Small intestine (tissue), 7 donors: Measurements from ENCODE around the gene TTC7B. TPM values are rescaled to one million over a fixed set of nuclear protein-coding genes. Genes with fewer than 3 reads are reported as not detected.

ENCODE experiments used
- DNase-seq, 2 donors: peaks; one replicate each; pipeline versions ENCODE4 v3.0.0 to v3.0.0-alpha.2; 2013
- FAIRE-seq: peaks from 2 replicates; lab custom pipeline; 2012; peaks lifted over from hg19 to GRCh38; lab: Jason Lieb, UNC
- H3K27ac ChIP-seq, 3 donors: one replicate each; pipeline ENCODE4 v1.5.1; 2013; ENCODE audit warnings: low read length in 2 of 3, mild to moderate bottlenecking in 2 of 3, control low read depth in 1 of 3, inconsistent platforms in 1 of 3, low read depth in 1 of 3, moderate library complexity in 1 of 3
- H3K27me3 ChIP-seq, 3 donors: one replicate each; pipeline ENCODE4 v1.6.1; 2013; ENCODE audit warnings: low read length in 3 of 3, inconsistent platforms in 1 of 3; ENCODE audit not compliant: control insufficient read depth in 3 of 3, insufficient read depth in 3 of 3
- H3K36me3 ChIP-seq, 3 donors: one replicate each; pipeline ENCODE4 v1.6.1; 2013; ENCODE audit warnings: low read length in 3 of 3, inconsistent platforms in 1 of 3, low read depth in 1 of 3, mild to moderate bottlenecking in 1 of 3, moderate library complexity in 1 of 3; ENCODE audit not compliant: control insufficient read depth in 3 of 3, insufficient read depth in 2 of 3
- H3K4me1 ChIP-seq, 3 donors: one replicate each; pipeline ENCODE4 v1.6.1; 2013; ENCODE audit warnings: low read length in 2 of 3, inconsistent platforms in 1 of 3, low read depth in 1 of 3, mild to moderate bottlenecking in 1 of 3, moderate library complexity in 1 of 3; ENCODE audit not compliant: control insufficient read depth in 3 of 3, insufficient read depth in 2 of 3
- H3K4me3 ChIP-seq, 3 donors: one replicate each; pipeline ENCODE4 v1.5.1; 2013; ENCODE audit warnings: low read length in 3 of 3, control low read depth in 1 of 3, inconsistent platforms in 1 of 3, low read depth in 1 of 3, mild to moderate bottlenecking in 1 of 3, moderate library complexity in 1 of 3
- H3K9me3 ChIP-seq, 2 donors: one replicate each; pipeline ENCODE4 v1.6.1; 2013; ENCODE audit warnings: low read depth in 1 of 2, low read length in 1 of 2; ENCODE audit not compliant: control insufficient read depth in 2 of 2, insufficient read depth in 1 of 2
- WGBS, 3 donors: extraction: QIAGEN DNeasy Blood & Tissue Kit; methylation state at CpG; one replicate each; pipeline ENCODE4 v1.1.7; 2013; 5-methylcytosine and 5-hydroxymethylcytosine counted together
- polyA plus RNA-seq, 4 donors: library from polyadenylated mRNA; stranded (reverse) in 3 of 4; unstranded in 1 of 4; fragments of 200-250 nt in 3 of 4; fragments of 120-200 nt in 1 of 4; gene quantifications; one replicate each; pipeline versions ENCODE4 v1.2.1 to v1.2.3, GENCODE V29; 2013
- donor health status: healthy with polysubstance abuse.
- donor health status: control.
- donor health status: control.
- donor health status: Bipolar disorder and iron deficiency.
- donor health status: healthy.

Gene TTC7B
- polyA plus RNA-seq, 4 donors, result 2.9 to 8.8 (median 4.3) TPM

DNA sequence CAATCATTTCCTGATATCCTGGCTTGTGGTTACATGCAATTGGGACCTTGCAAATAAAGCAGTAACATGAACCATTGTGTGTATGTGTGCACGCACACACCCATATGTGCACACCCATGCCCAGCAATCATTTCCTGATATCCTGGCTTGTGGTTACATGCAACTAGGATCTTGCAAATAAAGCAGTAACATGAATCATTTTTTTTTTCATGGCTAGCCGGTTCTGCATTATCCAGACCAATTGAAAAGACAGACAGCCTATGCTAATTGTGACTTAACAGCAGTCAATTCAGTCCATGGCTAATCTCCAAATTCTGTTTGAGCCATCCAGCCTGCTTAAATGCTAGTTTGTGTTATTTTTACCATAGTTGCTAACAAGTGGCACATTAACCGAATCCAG lies 134.3 kb downstream of the TTC7B start:
- no peaks in the 10 kb centered on the region for H3K4me1 ChIP-seq
- H3K36me3 ChIP-seq, result no peaks in the 10 kb centered on the region
- no peaks in the 10 kb centered on the region for H3K27me3 ChIP-seq
- no peak for FAIRE-seq
- H3K9me3 ChIP-seq, result no peaks in the 10 kb centered on the region
- H3K27ac ChIP-seq, result no peak overlapping the region
- no peak overlapping the region for H3K4me3 ChIP-seq
- WGBS, 3 donors, result 80 to 92% (median 80%) methylated on average over 3 of the region's 3 CpGs
- DNase-seq, result peak in 1 of 2 donors; percentile 12

DNA sequence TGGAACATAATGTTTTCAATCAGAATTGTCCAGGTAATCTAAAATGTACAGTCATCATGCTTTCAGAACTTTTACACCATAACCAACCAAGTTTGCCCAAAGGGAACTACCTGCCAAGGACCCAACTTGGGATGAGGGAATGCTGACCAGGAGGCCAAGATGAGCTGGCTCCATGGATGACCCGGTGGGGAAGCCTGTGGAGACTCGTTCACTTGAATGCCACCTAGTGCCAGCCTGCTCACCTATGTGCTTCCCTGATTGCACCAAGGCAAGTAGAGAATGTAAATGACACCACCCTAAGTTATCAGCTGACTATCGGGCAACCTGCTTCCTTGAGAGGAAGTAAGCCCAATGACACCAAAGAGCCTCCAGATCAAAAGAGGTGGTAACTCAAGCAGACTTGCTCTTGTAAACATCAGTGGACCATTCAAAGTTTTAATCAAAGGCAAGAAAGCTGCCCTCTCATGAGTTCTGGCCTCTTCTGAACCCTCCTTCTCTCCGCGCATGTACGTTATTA lies 137.3 kb downstream of the TTC7B start:
- FAIRE-seq (no peak), DNase-seq (peak in 1 of 2 donors; percentile 27)
- H3K36me3 ChIP-seq, result peaks cover 0 to 6% (median 0%) of the 10 kb centered on the region in 3 donors
- no peaks in the 10 kb centered on the region for H3K4me1 ChIP-seq
- no peak overlapping the region for H3K27ac ChIP-seq
- H3K9me3 ChIP-seq, result no peaks in the 10 kb centered on the region
- no peaks in the 10 kb centered on the region for H3K27me3 ChIP-seq
- no peak overlapping the region for H3K4me3 ChIP-seq
- WGBS, 3 donors, result 73 to 87% (median 79%) methylated on average over 6 of the region's 6 CpGs

DNA sequence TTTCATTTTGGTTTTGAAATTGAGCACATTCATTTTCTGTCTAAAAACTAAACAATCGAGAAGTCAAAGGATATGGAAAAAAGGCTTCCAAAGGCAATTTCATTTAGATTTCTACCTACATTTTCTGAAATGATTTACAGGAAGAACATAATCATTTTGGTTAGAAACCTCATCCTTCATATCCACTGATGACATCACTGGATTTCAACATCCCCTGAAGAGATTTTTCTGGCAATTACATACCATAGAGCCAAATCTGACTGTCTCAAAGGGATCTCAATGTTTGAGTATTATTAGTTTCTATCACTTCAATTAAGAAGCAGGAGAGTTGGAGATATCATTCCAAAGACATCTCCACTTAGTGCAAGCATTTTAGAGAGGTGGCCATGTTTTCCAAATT lies 137.8 kb downstream of the TTC7B start:
- DNase-seq (no peak), FAIRE-seq (no peak)
- H3K9me3 ChIP-seq, result no peaks in the 10 kb centered on the region
- WGBS, 3 donors, result 95 to 98% (median 95%) methylated on average over 1 of the region's 1 CpG
- no peaks in the 10 kb centered on the region for H3K27me3 ChIP-seq
- H3K4me3 ChIP-seq, result no peak overlapping the region
- no peaks in the 10 kb centered on the region for H3K4me1 ChIP-seq
- H3K36me3 ChIP-seq, result peaks cover 0 to 6% (median 0%) of the 10 kb centered on the region in 3 donors
- no peak overlapping the region for H3K27ac ChIP-seq

DNA sequence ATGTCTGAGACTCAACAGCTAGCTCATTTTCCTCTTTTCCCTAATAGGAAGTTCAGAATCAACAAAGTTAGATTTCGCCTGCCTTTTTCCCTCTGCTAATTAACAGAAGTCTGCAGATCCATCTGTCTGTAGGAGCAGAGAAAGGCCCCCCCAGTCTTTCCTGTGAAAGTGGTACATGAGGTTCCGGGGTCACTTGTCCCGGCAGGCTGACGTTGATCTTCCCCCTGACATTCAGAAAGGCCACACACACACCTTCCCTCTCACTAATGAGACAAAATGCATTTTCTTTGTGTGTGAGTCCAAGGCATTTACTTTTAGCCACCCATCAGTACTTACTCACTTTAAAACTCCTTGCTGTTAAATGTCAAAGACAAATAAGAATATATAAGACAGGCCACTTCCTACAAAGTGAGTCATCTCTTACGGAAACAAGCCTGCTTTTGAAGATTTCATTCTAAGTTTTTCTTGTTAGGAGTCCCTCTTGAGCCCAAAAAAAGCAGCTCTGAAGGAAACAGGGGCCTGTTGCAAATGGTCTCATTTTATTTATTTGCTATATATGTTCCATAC lies 138.7 kb downstream of the TTC7B start:
- WGBS, 3 donors, result 60 to 74% (median 72%) methylated on average over 5 of the region's 5 CpGs
- Histone ChIP-seq H3K27me3 (no peaks in the 10 kb centered on the region), H3K27ac (peak overlapping the region in 1 of 3 donors; percentile 48), H3K36me3 (peaks cover 0 to 6% (median 0%) of the 10 kb centered on the region in 3 donors), H3K9me3 (no peaks in the 10 kb centered on the region), H3K4me3 (no peak overlapping the region), H3K4me1 (no peaks in the 10 kb centered on the region)
- FAIRE-seq (no peak), DNase-seq (no peak)

DNA sequence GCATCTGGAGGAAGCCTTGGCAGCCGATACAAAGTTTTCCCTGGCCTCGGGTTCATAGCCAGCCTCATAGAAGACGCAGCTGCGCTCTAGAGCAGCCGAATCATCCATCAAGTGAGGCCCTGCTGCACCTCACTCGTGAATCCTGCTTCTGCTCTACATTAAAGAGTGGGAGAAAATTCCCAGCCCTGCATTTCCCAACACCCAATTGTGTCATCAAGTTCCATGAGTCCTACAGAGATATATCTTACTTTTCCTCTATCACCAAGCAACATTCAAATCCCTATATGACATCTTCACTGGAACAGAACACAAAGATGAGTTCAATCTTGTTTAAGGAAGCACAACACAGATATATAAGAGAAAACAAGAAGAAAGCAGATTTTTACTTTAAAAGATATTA lies 139.3 kb downstream of the TTC7B start:
- 84 to 91% (median 91%) methylated on average over 6 of the region's 6 CpGs for WGBS, 3 donors
- FAIRE-seq (no peak), DNase-seq (no peak)
- Histone ChIP-seq H3K9me3 (no peaks in the 10 kb centered on the region), H3K27ac (peak overlapping the region in 1 of 3 donors; percentile 18), H3K27me3 (no peaks in the 10 kb centered on the region), H3K36me3 (peaks cover 0 to 6% (median 0%) of the 10 kb centered on the region in 3 donors), H3K4me1 (no peaks in the 10 kb centered on the region), H3K4me3 (no peak overlapping the region)

DNA sequence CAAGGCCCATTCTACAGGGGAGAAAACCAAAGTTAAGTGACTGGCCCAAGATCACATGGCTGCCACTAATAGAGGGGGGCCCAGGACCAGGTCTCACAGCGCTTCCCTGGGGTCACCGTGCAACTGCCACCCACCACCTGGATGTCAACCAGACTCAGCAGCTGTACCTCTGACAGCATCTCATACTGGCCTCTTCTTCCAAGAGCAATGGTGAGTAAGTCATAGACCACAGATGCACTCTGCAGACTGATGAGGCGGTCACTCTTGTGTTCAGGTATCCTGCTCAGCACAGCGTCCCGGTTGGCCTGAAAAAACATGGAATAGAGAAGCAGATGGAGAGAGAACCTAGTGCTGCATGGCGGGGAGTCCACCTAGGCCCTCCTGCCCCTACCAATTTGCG lies 139.9 kb downstream of the TTC7B start:
- FAIRE-seq, result no peak
- no peak overlapping the region for H3K4me3 ChIP-seq
- no peaks in the 10 kb centered on the region for H3K4me1 ChIP-seq
- H3K27ac ChIP-seq, result peak overlapping the region in 1 of 3 donors; percentile 0
- peaks cover 0 to 6% (median 0%) of the 10 kb centered on the region in 3 donors for H3K36me3 ChIP-seq
- no peaks in the 10 kb centered on the region for H3K9me3 ChIP-seq
- 83 to 95% (median 86%) methylated on average over 7 of the region's 7 CpGs for WGBS, 3 donors
- no peaks in the 10 kb centered on the region for H3K27me3 ChIP-seq
- no peak for DNase-seq

DNA sequence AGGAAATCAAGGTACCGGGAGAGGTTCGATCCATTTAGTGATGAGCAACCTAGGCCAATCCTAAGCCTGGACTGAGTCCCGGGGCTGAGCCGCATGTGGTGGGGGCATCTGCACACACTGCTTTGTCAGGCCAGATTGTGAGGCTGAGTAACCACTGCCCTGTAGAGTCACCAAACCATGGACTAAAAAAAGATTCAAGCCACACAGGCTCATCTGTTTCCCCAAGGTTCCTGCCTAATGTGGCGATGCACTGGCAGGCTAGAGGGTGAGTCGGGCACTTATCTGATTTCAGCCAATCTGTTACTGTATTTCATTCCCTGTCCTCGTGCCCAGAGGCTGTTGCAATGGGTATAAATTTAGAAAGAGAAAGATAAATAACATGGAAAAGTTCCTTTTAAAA lies 140.8 kb downstream of the TTC7B start:
- 69 to 77% (median 71%) methylated on average over 7 of the region's 7 CpGs for WGBS, 3 donors
- Histone ChIP-seq H3K27me3 (no peaks in the 10 kb centered on the region), H3K36me3 (peaks cover 0 to 6% (median 0%) of the 10 kb centered on the region in 3 donors), H3K4me3 (no peak overlapping the region), H3K4me1 (no peaks in the 10 kb centered on the region), H3K9me3 (no peaks in the 10 kb centered on the region), H3K27ac (no peak overlapping the region)
- no peak for FAIRE-seq
- no peak for DNase-seq

DNA sequence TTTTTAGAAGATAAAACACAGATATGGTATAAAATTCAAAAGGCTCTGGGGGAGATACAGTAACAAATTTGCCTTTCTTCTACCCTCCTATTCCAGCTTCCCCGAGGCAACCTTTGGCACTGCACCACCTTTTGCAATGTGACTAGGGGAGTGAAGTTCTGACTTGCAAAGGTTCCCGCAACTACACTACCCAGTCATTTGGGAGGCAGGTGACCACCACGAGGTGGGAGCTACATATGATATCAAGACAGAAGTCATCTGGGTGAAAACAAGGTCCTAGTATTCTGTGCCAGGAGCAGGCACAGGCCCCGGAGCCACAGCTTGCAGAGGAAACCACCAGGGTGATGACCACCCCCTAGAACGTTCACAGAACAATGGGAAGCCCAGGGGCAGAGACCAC lies 141.5 kb downstream of the TTC7B start:
- 62 to 86% (median 63%) methylated on average over 5 of the region's 5 CpGs for WGBS, 3 donors
- FAIRE-seq, result no peak
- Histone ChIP-seq H3K27me3 (no peaks in the 10 kb centered on the region), H3K27ac (no peak overlapping the region), H3K36me3 (peaks cover 0 to 6% (median 0%) of the 10 kb centered on the region in 3 donors), H3K4me1 (no peaks in the 10 kb centered on the region), H3K9me3 (no peaks in the 10 kb centered on the region), H3K4me3 (no peak overlapping the region)
- DNase-seq, result no peak
